KMS-11 (cell line): ENCODE results near the gene CCDC86.

ENCODE experiments used
- H2AFZ ChIP-seq: fragments of 200-600 bp; sonication (generic); 2 replicates; pipeline ENCODE4 v1.6.1; 2016; ENCODE audit warnings: antibody characterized with exemption, mixed run types, low read depth
- H3K27ac ChIP-seq: fragments of 200-600 bp; sonication (generic); 2 replicates; pipeline ENCODE4 v1.6.1; 2016; ENCODE audit warnings: mild to moderate bottlenecking, mixed run types
- H3K27me3 ChIP-seq: fragments of 200-600 bp; sonication (generic); 2 replicates; pipeline ENCODE4 v1.6.1; 2017; ENCODE audit warnings: mild to moderate bottlenecking, low read depth, mixed run types, moderate library complexity; ENCODE audit not compliant: insufficient read depth
- H3K36me3 ChIP-seq: fragments of 200-600 bp; sonication (generic); 2 replicates; pipeline ENCODE4 v1.6.1; 2017; ENCODE audit warnings: mild to moderate bottlenecking, mixed run types; ENCODE audit not compliant: insufficient read depth
- H3K4me1 ChIP-seq: fragments of 200-600 bp; sonication (generic); 2 replicates; pipeline ENCODE4 v1.6.1; 2016; ENCODE audit warnings: mild to moderate bottlenecking, low read depth, mixed run types; ENCODE audit not compliant: poor library complexity, severe bottlenecking
- H3K4me2 ChIP-seq: fragments of 200-600 bp; sonication (generic); 2 replicates; pipeline ENCODE4 v1.7.0; 2016; ENCODE audit warnings: mild to moderate bottlenecking, mixed run types
- H3K4me3 ChIP-seq: fragments of 200-600 bp; sonication (generic); IDR thresholded peaks from 2 replicates; pipeline ENCODE4 v1.6.1; 2017; ENCODE audit warnings: low read depth, low read length, mixed read lengths; ENCODE audit not compliant: insufficient read depth
- H3K79me2 ChIP-seq: fragments of 200-600 bp; sonication (generic); 2 replicates; pipeline ENCODE4 v1.6.1; 2016; ENCODE audit warnings: low read depth, mixed run types; ENCODE audit not compliant: insufficient read depth
- H3K9ac ChIP-seq: fragments of 200-600 bp; sonication (generic); 2 replicates; pipeline ENCODE4 v1.6.1; 2016; ENCODE audit warnings: mild to moderate bottlenecking, mixed run types
- H4K20me1 ChIP-seq: fragments of 200-600 bp; sonication (generic); 2 replicates; pipeline ENCODE4 v1.6.1; 2016; ENCODE audit warnings: mild to moderate bottlenecking, mixed run types; ENCODE audit not compliant: insufficient read depth
- CTCF ChIP-seq: fragments of 200-600 bp; sonication (generic); conservative IDR thresholded peaks from 2 replicates; pipeline ENCODE4 v1.6.1; 2017; ENCODE audit warnings: low read depth, mild to moderate bottlenecking, antibody characterized with exemption, low read length, moderate library complexity, mixed read lengths

Gene CCDC86

GRCh38 chr11:60887556-60887955, 45.6 kb downstream of the CCDC86 start:
- no peaks in the 10 kb centered on the region for H4K20me1 ChIP-seq
- no peak overlapping the region for H3K4me2 ChIP-seq
- peak; percentile 86 for TF ChIP-seq CTCF
- no peak overlapping the region for H3K9ac ChIP-seq
- H3K4me3 ChIP-seq: no peak overlapping the region
- H2AFZ ChIP-seq: no peak overlapping the region
- no peaks in the 10 kb centered on the region for H3K27me3 ChIP-seq
- no peaks in the 10 kb centered on the region for H3K79me2 ChIP-seq
- H3K4me1 ChIP-seq: peaks cover 3% of the 10 kb centered on the region
- no peaks in the 10 kb centered on the region for H3K36me3 ChIP-seq
- no peak overlapping the region for H3K27ac ChIP-seq

- Histone ChIP-seq H2AFZ (no peak overlapping the region), H3K9ac (no peak overlapping the region), H3K4me1 (peaks cover 3% of the 10 kb centered on the region), H4K20me1 (no peaks in the 10 kb centered on the region), H3K4me2 (no peak overlapping the region), H3K27me3 (no peaks in the 10 kb centered on the region), H3K36me3 (no peaks in the 10 kb centered on the region), H3K4me3 (no peak overlapping the region), H3K79me2 (no peaks in the 10 kb centered on the region), H3K27ac (no peak overlapping the region)
- no peak for TF ChIP-seq CTCF
Observed at GRCh38 chr11:60889869-60890311, 48.0 kb downstream of the CCDC86 start.

DNA sequence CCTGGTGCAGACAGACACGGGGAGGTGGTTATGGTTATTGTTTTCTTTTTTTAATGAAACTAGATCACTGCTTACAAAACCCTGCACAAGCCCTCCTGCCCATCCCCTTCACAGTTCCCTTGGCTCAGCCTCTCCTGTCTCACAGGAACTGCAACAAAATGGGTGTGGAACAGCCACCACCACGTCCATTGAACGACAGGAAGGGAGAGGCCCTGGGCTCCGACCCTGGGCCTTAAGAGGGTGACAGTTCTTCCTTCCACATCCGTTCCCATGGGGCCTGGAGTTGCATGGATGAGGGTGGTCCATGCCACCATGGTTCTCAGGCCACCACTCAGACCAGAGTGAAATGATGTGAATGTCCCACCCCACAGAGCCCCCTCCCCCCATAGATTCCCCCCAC, 48.8 kb downstream of the CCDC86 start:
- peaks cover 3% of the 10 kb centered on the region for H3K4me1 ChIP-seq
- H4K20me1 ChIP-seq: no peaks in the 10 kb centered on the region
- no peak overlapping the region for H3K27ac ChIP-seq
- H3K79me2 ChIP-seq: no peaks in the 10 kb centered on the region
- no peak overlapping the region for H2AFZ ChIP-seq
- H3K36me3 ChIP-seq: 0 out of 2 replicates have a peak, but pooled peaks cover 1% of the 10 kb centered on the region
- no peak overlapping the region for H3K9ac ChIP-seq
- no peaks in the 10 kb centered on the region for H3K27me3 ChIP-seq
- H3K4me2 ChIP-seq: no peak overlapping the region
- TF ChIP-seq CTCF: no peak
- no peak overlapping the region for H3K4me3 ChIP-seq

DNA sequence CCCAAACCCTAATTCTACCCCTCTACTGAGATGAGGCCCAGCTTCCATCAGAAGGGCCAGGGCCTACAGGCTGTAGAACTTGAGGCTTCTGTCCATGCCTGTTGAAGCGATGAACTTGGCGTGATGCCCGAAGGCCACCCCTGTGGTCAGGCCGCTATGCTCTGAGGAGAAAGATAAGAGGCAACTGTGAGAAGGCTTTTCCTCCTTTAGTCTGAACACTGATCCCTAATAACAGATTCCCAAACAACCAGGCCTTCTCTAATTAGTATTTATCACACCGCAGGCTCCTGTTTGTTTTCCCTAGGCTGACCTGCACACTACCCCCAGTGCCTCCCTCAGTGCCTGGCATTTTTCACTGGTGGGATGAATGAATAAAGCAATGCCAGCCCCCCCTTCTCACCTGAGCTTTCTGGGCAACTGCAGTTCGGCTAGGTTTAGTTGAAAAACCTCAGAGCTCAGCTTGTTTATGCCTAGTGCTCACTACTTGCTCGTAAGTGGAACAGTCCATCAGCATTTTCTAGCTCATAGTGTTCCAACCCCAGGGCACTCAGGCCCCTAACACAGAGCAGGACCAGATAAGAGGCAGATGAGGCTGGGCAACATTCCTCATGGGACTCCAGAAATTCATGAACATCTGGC, 49.3 kb downstream of the CCDC86 start:
- H3K27ac ChIP-seq: no peak overlapping the region
- H3K4me1 ChIP-seq: peaks cover 3% of the 10 kb centered on the region
- no peak for TF ChIP-seq CTCF
- H3K9ac ChIP-seq: no peak overlapping the region
- H3K4me2 ChIP-seq: no peak overlapping the region
- 0 out of 2 replicates have a peak, but pooled peaks cover 3% of the 10 kb centered on the region for H3K36me3 ChIP-seq
- no peak overlapping the region for H3K4me3 ChIP-seq
- no peaks in the 10 kb centered on the region for H4K20me1 ChIP-seq
- H3K79me2 ChIP-seq: no peaks in the 10 kb centered on the region
- H2AFZ ChIP-seq: no peak overlapping the region
- H3K27me3 ChIP-seq: no peaks in the 10 kb centered on the region
